Fibroblast of lung (primary cell): ENCODE data around the gene GPSM1. TPM values are rescaled to one million over a fixed set of nuclear protein-coding genes. Genes with fewer than 3 reads are reported as not detected.

Experiments
- DNase-seq, 2 donors: peaks; one replicate each; pipeline versions ENCODE4 v3.0.0 to v3.0.0-alpha.2; 2010; ENCODE audit warnings: low read depth in 2 of 2
- H2AFZ ChIP-seq: 2 replicates; pipeline ENCODE4 v1.5.1; 2012; ENCODE audit warnings: low read length, control low read depth, inconsistent platforms
- H3K27ac ChIP-seq: 2 replicates; pipeline ENCODE4 v1.5.1; 2011; ENCODE audit warnings: low read length, control low read depth; ENCODE audit not compliant: insufficient read depth
- H3K27me3 ChIP-seq: 2 replicates; pipeline ENCODE4 v1.5.1; 2011; ENCODE audit warnings: mild to moderate bottlenecking, low read length; ENCODE audit not compliant: control insufficient read depth, insufficient read depth
- H3K36me3 ChIP-seq: 2 replicates; pipeline ENCODE4 v1.5.1; 2011; ENCODE audit warnings: low read length; ENCODE audit not compliant: control insufficient read depth, insufficient read depth
- H3K4me1 ChIP-seq: 2 replicates; pipeline ENCODE4 v1.5.1; 2011; ENCODE audit warnings: low read length; ENCODE audit not compliant: control insufficient read depth, insufficient read depth; ENCODE audit errors: extremely low read depth
- H3K4me2 ChIP-seq: 2 replicates; pipeline ENCODE4 v1.5.1; 2011; ENCODE audit warnings: low read length, control low read depth; ENCODE audit not compliant: insufficient read depth; ENCODE audit errors: extremely low read depth
- H3K4me3 ChIP-seq, 4 experiments: fragments of 200-600 bp in 1 of 4; sonication (generic) in 1 of 4; replicated peaks in 1 of 4; 2 replicates each; pipeline ENCODE4 v1.5.1; 2011 to 2016; ENCODE audit warnings: low read length in 4 of 4, low read depth in 3 of 4, mild to moderate bottlenecking in 3 of 4, control low read depth in 2 of 4, inconsistent platforms in 1 of 4, mixed read lengths in 1 of 4; ENCODE audit not compliant: insufficient read depth in 1 of 4; ENCODE audit errors: control extremely low read depth in 1 of 4
- H3K79me2 ChIP-seq: 2 replicates; pipeline ENCODE4 v1.5.1; 2012; ENCODE audit warnings: mild to moderate bottlenecking, low read length, inconsistent platforms; ENCODE audit not compliant: control insufficient read depth, insufficient read depth
- H3K9ac ChIP-seq: 2 replicates; pipeline ENCODE4 v1.5.1; 2011; ENCODE audit warnings: mild to moderate bottlenecking, low read length, control low read depth; ENCODE audit not compliant: insufficient read depth
- H3K9me3 ChIP-seq: 2 replicates; pipeline ENCODE4 v1.5.1; 2012; ENCODE audit warnings: low read depth, low read length; ENCODE audit not compliant: control insufficient read depth, insufficient read depth
- H4K20me1 ChIP-seq: 2 replicates; pipeline ENCODE4 v1.5.1; 2011; ENCODE audit warnings: low read length; ENCODE audit not compliant: control insufficient read depth, insufficient read depth; ENCODE audit errors: extremely low read depth
- EZH2 ChIP-seq: IDR thresholded peaks from 2 replicates; pipeline ENCODE4 v1.5.1; 2012; ENCODE audit warnings: low read length, control low read depth, mild to moderate bottlenecking; ENCODE audit errors: missing control alignments
- polyA plus RNA-seq, 2 donors: library from polyadenylated mRNA; depleted of rRNA in 1 of 2; stranded (reverse) in 1 of 2; unstranded in 1 of 2; fragments of >200 nt; gene quantifications; 2 replicates each; pipeline ENCODE4 v1.2.1, GENCODE V29; 2011 to 2012; ENCODE audit warnings: missing spikeins in 1 of 2
- total RNA-seq: library from RNA; depleted of rRNA; stranded (reverse); fragments of >200 nt; gene quantifications from 2 replicates; pipeline ENCODE4 v1.2.1, GENCODE V29; 2014
- TF ChIP-seq, protein P1 (sequence below), 2 donors: IDR thresholded peaks in 1 of 2; conservative IDR thresholded peaks in 1 of 2; 1 replicate in 1 of 2; 2 replicates in 1 of 2; pipeline ENCODE4 v1.5.1; 2011 to 2012; ENCODE audit warnings: low read length in 2 of 2, control low read depth in 1 of 2, inconsistent platforms in 1 of 2, low read depth in 1 of 2, mild to moderate bottlenecking in 1 of 2

GPSM1 gene
- total and polyA plus RNA-seq, 2 donors (not counting 1 experiment from before 2014, with no cell fraction given): 15.8 to 60.3 TPM

DNA sequence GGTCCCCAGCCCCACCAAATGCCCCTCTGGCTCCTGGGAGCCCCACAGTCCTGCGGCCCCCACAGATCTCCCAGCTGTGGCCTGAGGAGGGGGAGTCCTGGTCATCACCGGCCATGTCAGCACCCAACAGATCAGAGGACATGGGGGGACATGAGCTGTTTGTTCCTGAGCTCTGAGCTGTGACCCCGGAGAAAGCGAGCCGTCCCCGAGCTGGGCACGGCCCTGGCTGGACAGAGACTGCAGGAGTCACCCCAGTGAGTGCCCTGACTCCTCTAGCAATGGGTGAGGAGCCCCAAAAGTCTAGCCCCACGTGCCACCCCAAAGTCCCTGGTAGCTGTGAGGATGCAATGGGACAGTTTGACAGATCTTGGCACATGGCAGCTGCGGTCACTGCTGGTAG lies 49.1 kb upstream of the GPSM1 start:
- Histone ChIP-seq H4K20me1 (peaks cover 1% of the 10 kb centered on the region), H3K4me3 (no peak overlapping the region), H2AFZ (no peak overlapping the region), H3K27ac (no peak overlapping the region), H3K27me3 (peaks cover 25% of the 10 kb centered on the region), H3K9me3 (no peaks in the 10 kb centered on the region), H3K36me3 (no peaks in the 10 kb centered on the region), H3K4me1 (no peaks in the 10 kb centered on the region), H3K4me2 (no peak overlapping the region), H3K9ac (no peak overlapping the region), H3K79me2 (no peaks in the 10 kb centered on the region)
- no peak for DNase-seq
- TF ChIP-seq, protein P1, sequence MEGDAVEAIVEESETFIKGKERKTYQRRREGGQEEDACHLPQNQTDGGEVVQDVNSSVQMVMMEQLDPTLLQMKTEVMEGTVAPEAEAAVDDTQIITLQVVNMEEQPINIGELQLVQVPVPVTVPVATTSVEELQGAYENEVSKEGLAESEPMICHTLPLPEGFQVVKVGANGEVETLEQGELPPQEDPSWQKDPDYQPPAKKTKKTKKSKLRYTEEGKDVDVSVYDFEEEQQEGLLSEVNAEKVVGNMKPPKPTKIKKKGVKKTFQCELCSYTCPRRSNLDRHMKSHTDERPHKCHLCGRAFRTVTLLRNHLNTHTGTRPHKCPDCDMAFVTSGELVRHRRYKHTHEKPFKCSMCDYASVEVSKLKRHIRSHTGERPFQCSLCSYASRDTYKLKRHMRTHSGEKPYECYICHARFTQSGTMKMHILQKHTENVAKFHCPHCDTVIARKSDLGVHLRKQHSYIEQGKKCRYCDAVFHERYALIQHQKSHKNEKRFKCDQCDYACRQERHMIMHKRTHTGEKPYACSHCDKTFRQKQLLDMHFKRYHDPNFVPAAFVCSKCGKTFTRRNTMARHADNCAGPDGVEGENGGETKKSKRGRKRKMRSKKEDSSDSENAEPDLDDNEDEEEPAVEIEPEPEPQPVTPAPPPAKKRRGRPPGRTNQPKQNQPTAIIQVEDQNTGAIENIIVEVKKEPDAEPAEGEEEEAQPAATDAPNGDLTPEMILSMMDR (conservative IDR thresholded peaks at IDR 0.05 in 1 of 2, IDR thresholded peaks at IDR 0.05 in 1 of 2; ENCODE audit: low read depth in 1 of 2, low read length in 2 of 2): no peak
- no peak for TF ChIP-seq EZH2

DNA sequence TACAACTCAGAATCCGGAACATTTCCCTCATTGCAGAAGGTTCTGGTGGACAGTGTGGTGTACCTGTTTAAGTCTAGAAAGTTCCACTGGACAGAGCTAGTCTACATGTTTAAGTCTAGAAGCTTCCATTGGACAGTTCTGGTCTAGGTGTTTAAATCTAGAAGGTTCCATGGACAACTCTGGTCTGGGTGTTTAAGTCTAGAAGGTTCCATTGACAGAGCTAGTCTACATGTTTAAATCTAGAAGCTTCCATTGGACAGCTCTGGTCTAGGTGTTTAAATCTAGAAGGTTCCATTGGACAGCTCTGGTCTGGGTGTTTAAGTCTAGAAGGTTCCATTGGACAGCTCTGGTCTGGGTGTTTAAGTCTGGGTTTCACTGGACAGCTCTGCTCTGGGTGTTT lies 48.4 kb upstream of the GPSM1 start:
- TF ChIP-seq, protein P1 (conservative IDR thresholded peaks at IDR 0.05 in 1 of 2, IDR thresholded peaks at IDR 0.05 in 1 of 2; ENCODE audit: low read depth in 1 of 2, low read length in 2 of 2): no peak
- TF ChIP-seq EZH2: no peak
- no peak for DNase-seq
- no peak overlapping the region for H3K4me2 ChIP-seq
- no peaks in the 10 kb centered on the region for H3K36me3 ChIP-seq
- no peak overlapping the region for H2AFZ ChIP-seq
- H3K27me3 ChIP-seq: peaks cover 20% of the 10 kb centered on the region
- no peak overlapping the region for H3K4me3 ChIP-seq
- H4K20me1 ChIP-seq: no peaks in the 10 kb centered on the region
- H3K79me2 ChIP-seq: no peaks in the 10 kb centered on the region
- H3K9ac ChIP-seq: no peak overlapping the region
- no peak overlapping the region for H3K27ac ChIP-seq
- no peaks in the 10 kb centered on the region for H3K4me1 ChIP-seq
- H3K9me3 ChIP-seq: no peaks in the 10 kb centered on the region

DNA sequence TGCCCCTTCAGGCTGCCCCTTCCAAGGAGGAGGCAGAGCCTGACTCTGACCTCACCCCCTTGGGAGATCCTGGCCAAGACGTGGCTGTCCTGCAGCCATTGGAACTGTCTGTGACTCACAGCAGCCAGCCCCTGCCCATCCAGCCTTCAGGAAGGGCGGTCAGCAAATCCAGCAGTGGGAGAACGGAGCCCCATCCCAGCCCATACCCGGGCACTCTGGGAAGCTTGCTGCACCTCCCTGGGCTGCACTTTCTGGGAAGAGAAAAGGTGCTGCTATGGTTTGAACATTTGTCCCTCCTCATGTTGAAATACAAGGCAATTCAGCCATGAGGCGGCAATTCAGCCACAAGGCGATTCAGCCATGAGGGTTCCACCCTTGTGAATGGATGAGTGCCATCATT lies 47.9 kb upstream of the GPSM1 start:
- Histone ChIP-seq H2AFZ (no peak overlapping the region), H3K27me3 (peaks cover 17% of the 10 kb centered on the region), H3K4me1 (no peaks in the 10 kb centered on the region)

More for the DNA sequence above, 47.9 kb upstream of the GPSM1 start:
- no peak overlapping the region for H3K4me2 ChIP-seq
- no peaks in the 10 kb centered on the region for H3K79me2 ChIP-seq
- H3K9ac ChIP-seq: no peak overlapping the region
- H3K36me3 ChIP-seq: no peaks in the 10 kb centered on the region
- H3K4me3 ChIP-seq: no peak overlapping the region
- H3K9me3 ChIP-seq: no peaks in the 10 kb centered on the region
- DNase-seq: no peak
- H4K20me1 ChIP-seq: no peaks in the 10 kb centered on the region
- no peak overlapping the region for H3K27ac ChIP-seq
- TF ChIP-seq, protein P1 (conservative IDR thresholded peaks at IDR 0.05 in 1 of 2, IDR thresholded peaks at IDR 0.05 in 1 of 2; ENCODE audit: low read depth in 1 of 2, low read length in 2 of 2): no peak
- no peak for TF ChIP-seq EZH2
